Epithelial cell of proximal tubule (primary cell): Measurements from ENCODE around the gene CCDC187. TPM values are rescaled to one million over a fixed set of nuclear protein-coding genes. Genes with fewer than 3 reads are reported as not detected.

Source experiments
- DNase-seq: peaks from one replicate; pipeline ENCODE4 v3.0.0-alpha.2; 2011; ENCODE audit warnings: low read depth
- H3K4me3 ChIP-seq: 2 replicates; pipeline ENCODE4 v1.5.1; 2011; ENCODE audit warnings: low read depth, mild to moderate bottlenecking, low read length
- total RNA-seq: library from RNA; depleted of rRNA; stranded (reverse); fragments of >200 nt; gene quantifications from 2 replicates; pipeline ENCODE4 v1.2.3, GENCODE V29; 2015
- TF ChIP-seq, protein P1 (sequence below): conservative IDR thresholded peaks from 2 replicates; pipeline ENCODE4 v1.5.1; 2012; ENCODE audit warnings: low read depth, mild to moderate bottlenecking, low read length

Gene CCDC187
- total RNA-seq, 1 donor from 2014 or later = 0.75 TPM

DNA sequence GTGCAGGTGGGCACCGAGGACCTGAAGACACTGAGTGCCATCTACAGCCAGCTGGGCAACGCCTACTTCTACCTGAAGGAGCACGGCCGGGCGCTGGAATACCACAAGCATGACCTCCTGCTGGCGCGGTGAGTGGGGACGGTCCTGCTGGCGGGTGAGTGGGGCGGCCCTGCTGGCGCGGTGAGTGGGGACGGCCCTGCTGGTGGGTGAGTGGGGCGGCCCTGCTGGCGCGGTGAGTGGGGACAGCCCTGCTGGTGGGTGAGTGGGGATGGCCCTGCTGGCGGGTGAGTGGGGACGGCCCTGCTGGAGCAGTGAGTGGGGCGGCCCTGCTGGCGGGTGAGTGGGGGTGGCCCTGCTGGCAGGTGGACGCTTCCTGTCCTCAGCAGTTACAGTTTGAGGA lies 30.6 kb upstream of the CCDC187 start:
- TF ChIP-seq, protein P1, sequence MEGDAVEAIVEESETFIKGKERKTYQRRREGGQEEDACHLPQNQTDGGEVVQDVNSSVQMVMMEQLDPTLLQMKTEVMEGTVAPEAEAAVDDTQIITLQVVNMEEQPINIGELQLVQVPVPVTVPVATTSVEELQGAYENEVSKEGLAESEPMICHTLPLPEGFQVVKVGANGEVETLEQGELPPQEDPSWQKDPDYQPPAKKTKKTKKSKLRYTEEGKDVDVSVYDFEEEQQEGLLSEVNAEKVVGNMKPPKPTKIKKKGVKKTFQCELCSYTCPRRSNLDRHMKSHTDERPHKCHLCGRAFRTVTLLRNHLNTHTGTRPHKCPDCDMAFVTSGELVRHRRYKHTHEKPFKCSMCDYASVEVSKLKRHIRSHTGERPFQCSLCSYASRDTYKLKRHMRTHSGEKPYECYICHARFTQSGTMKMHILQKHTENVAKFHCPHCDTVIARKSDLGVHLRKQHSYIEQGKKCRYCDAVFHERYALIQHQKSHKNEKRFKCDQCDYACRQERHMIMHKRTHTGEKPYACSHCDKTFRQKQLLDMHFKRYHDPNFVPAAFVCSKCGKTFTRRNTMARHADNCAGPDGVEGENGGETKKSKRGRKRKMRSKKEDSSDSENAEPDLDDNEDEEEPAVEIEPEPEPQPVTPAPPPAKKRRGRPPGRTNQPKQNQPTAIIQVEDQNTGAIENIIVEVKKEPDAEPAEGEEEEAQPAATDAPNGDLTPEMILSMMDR = no peak
- H3K4me3 ChIP-seq = no peak overlapping the region

DNA sequence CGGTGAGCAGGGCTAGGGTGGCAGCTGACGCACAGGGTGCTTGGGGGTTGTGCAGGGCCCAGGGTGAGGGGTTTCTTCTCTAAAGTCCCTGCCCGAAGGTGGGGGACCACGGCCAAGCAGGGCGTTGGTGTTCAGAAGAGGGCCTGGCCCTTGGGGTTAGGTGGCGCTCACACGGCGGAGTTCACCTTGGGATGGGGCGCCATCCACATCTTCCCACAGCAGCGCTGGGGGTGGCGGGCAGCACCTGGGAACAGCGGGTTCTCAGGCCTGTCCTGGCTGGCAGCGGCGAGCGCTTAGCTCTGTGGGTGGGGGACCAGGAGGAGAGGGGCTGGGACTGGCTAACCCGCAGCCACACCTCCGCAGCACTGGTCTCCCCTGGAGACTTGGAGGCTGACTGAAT lies 29.6 kb upstream of the CCDC187 start:
- no peak overlapping the region for H3K4me3 ChIP-seq

More for the DNA sequence above, 30.6 kb upstream of the CCDC187 start:
- DNase-seq = no peak

DNA sequence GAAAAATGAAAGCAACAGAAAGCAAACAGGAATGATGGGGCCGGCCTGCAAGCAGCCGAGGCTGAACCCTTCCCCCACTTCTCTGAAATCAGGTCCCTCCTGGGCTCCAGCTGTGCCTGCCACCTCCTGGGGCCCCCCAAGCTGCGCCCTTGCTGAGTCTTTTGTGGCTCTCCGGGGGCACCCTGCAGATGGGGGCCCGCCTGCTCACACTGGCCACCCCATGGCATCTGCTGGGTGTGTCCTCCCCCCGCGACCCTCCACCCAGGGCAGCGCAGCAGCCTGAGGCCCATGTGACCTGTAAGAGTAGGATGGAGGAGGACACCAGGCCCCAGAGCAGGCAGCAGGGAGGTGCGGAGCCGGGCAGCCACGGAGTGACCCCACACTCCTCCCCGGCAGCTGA lies 29.2 kb upstream of the CCDC187 start:
- no peak overlapping the region for H3K4me3 ChIP-seq
- no peak for DNase-seq
- TF ChIP-seq, protein P1 = no peak

More for the DNA sequence above, 29.6 kb upstream of the CCDC187 start:
- TF ChIP-seq, protein P1 = no peak
- DNase-seq = no peak

DNA sequence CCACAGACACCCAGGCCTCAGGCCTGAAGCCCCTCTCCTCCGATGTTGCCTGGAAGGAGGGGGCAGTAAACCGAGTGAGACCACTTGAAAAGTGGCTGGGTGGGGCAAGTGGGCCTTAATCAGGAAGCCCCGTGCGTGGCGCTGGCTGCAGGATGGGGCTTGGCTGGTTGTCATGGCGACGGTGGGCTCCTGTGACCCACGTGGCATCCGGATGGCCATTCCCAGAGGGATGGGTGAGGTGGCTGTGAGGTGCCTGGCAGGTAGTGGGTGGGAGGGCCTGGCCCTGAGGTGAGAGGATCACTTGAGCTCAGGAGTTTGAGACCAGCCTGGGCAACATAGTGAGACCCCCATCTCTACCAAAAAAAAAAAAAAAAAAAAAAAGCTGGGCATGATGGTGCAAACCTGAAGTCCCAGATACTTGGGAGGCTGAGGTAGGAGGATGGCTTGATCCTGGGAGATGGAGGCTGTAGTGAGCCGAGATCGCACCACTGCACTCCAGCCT lies 28.6 kb upstream of the CCDC187 start:
- H3K4me3 ChIP-seq = no peak overlapping the region
- TF ChIP-seq, protein P1 = no peak
- no peak for DNase-seq

DNA sequence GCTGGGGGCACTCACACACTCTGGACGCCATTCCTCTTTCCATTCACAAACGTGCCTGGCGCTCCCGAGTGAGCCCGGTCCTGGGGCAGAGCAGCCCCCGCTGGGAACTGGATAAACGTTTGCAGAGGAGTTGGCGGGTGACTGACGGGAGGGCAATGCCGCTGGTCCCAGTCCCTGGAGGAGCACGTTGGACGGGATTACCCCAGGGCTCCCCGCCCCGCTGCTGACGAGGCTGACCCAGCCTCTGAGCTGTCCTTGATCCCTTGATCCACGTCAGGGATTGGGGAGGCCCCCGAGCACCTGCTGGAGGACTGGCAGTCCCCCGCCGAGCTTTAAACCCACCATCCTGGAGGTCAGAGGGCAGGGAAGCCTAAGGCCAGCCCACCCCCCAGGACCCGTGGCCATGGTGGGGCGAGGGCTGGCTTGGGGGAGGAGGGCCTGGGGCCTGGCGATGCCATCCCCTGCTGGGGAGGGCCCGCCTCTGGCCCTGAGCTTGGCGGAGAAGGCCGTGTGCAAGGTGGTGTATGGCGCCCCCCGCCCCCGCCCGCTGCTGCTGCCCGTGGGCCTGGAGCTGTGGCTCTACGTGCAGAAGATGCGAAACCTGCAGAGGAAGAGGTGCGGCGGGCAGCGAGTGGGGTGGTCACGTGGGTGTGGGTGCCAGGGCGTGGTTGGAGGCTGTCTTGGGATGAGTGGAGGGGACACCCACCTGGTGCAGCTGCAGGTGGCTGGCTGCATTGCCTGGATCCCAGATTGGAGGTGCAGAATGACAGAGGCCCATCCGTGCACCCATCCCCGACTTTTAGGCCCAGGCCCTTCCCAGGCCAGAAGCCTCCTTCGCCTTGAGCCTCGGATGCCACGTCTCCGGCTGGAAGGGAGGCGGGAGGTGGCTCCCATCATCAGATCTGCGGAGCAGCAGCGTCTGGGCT lies 27.9 kb upstream of the CCDC187 start:
- TF ChIP-seq, protein P1 = no peak
- DNase-seq = no peak
- H3K4me3 ChIP-seq = no peak overlapping the region

DNA sequence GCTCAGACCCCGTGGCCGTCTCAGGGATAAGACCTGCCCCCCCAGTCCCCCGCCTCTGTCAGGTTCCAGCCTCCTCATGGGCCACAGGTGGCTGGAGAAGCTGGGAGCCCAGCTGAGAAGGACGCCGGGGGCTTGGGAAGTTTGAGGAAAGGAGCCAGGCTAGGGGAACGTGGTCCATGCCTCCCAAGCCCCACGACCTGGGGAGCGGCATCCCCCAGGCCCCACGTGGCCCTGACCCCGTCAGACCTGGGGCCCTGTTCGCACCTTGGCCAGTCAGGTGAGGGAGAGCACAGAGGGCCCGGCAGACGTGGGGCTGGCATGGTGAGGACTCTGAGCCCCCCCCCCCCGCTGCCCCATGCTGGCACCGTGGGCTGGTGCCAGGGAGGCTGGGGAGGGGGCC lies 27.1 kb upstream of the CCDC187 start:
- no peak for DNase-seq
- no peak overlapping the region for H3K4me3 ChIP-seq
- TF ChIP-seq, protein P1 = no peak
